H9 (cell line): ENCODE data around the gene NOL11. TPM values are rescaled to one million over a fixed set of nuclear protein-coding genes. Genes with fewer than 3 reads are reported as not detected.

Experiments
- DNase-seq: peaks from one replicate; pipeline ENCODE4 v3.0.0-alpha.2; 2017
- H2AFZ ChIP-seq: one replicate; pipeline ENCODE4 v1.6.1; 2013; ENCODE audit warnings: mild to moderate bottlenecking, low read length, control low read depth, moderate library complexity
- H2AK5ac ChIP-seq: 2 replicates; pipeline ENCODE4 v1.6.1; 2013; ENCODE audit warnings: low read length, control low read depth, mixed read lengths; ENCODE audit not compliant: insufficient read length
- H2BK120ac ChIP-seq: one replicate; pipeline ENCODE4 v1.6.1; 2013; ENCODE audit warnings: low read depth, mild to moderate bottlenecking, low read length, control low read depth, inconsistent platforms; ENCODE audit not compliant: poor library complexity, severe bottlenecking
- H2BK12ac ChIP-seq: 2 replicates; pipeline ENCODE4 v1.6.1; 2013; ENCODE audit warnings: low read length, control low read depth, mixed read lengths, low read depth; ENCODE audit not compliant: insufficient read length
- H2BK15ac ChIP-seq: 2 replicates; pipeline ENCODE4 v1.6.1; 2013; ENCODE audit warnings: low read depth, low read length, control low read depth
- H2BK20ac ChIP-seq: one replicate; pipeline ENCODE4 v1.6.1; 2013; ENCODE audit warnings: low read depth, mild to moderate bottlenecking, low read length, control low read depth, inconsistent platforms; ENCODE audit not compliant: poor library complexity, severe bottlenecking
- H2BK5ac ChIP-seq: 2 replicates; pipeline ENCODE4 v1.6.1; 2013; ENCODE audit warnings: low read length, control low read depth, mixed read lengths; ENCODE audit not compliant: insufficient read length
- H3K14ac ChIP-seq: 2 replicates; pipeline ENCODE4 v1.6.1; 2013; ENCODE audit warnings: low read length, control low read depth; ENCODE audit not compliant: insufficient read depth
- H3K18ac ChIP-seq: 2 replicates; pipeline ENCODE4 v1.6.1; 2013; ENCODE audit warnings: low read depth, mild to moderate bottlenecking, mixed read lengths, low read length, control low read depth; ENCODE audit not compliant: insufficient read length
- H3K23ac ChIP-seq: 2 replicates; pipeline ENCODE4 v1.6.1; 2013; ENCODE audit warnings: low read length, control low read depth, mixed read lengths, low read depth; ENCODE audit not compliant: insufficient read length
- H3K23me2 ChIP-seq: 2 replicates; pipeline ENCODE4 v1.6.1; 2013; ENCODE audit warnings: low read depth, mild to moderate bottlenecking, mixed read lengths, low read length, control low read depth; ENCODE audit not compliant: insufficient read length, poor library complexity, severe bottlenecking
- H3K27ac ChIP-seq: 2 replicates; pipeline ENCODE4 v1.5.1; 2013; ENCODE audit warnings: low read length, control low read depth, mixed read lengths, low read depth; ENCODE audit not compliant: insufficient read length
- H3K27me3 ChIP-seq: 2 replicates; pipeline ENCODE4 v1.6.1; 2013; ENCODE audit warnings: low read length, control low read depth, inconsistent platforms; ENCODE audit not compliant: insufficient read depth
- H3K4ac ChIP-seq: 2 replicates; pipeline ENCODE4 v1.6.1; 2013; ENCODE audit warnings: low read depth, mild to moderate bottlenecking, control low read depth, inconsistent platforms, low read length, moderate library complexity
- H3K4me1 ChIP-seq: 2 replicates; pipeline ENCODE4 v1.6.1; 2013; ENCODE audit warnings: low read length, control low read depth, inconsistent platforms; ENCODE audit not compliant: insufficient read depth
- H3K4me2 ChIP-seq: 2 replicates; pipeline ENCODE4 v1.6.1; 2013; ENCODE audit warnings: low read length, control low read depth, mixed read lengths; ENCODE audit not compliant: insufficient read length, insufficient read depth
- H3K56ac ChIP-seq: 2 replicates; pipeline ENCODE4 v1.6.1; 2013; ENCODE audit warnings: low read depth, mild to moderate bottlenecking, mixed read lengths, low read length, control low read depth; ENCODE audit not compliant: insufficient read length
- H3K79me1 ChIP-seq: 2 replicates; pipeline ENCODE4 v1.6.1; 2013; ENCODE audit warnings: low read depth, mild to moderate bottlenecking, moderate library complexity, low read length, control low read depth, inconsistent platforms; ENCODE audit not compliant: insufficient read depth, poor library complexity, severe bottlenecking
- H3K79me2 ChIP-seq: 2 replicates; pipeline ENCODE4 v1.6.1; 2013; ENCODE audit warnings: low read length, control low read depth, inconsistent platforms; ENCODE audit not compliant: insufficient read depth
- H3K9ac ChIP-seq: 2 replicates; pipeline ENCODE4 v1.6.1; 2013; ENCODE audit warnings: low read length, control low read depth, mixed read lengths; ENCODE audit not compliant: insufficient read length; ENCODE audit errors: extremely low read depth
- H3K9me3 ChIP-seq: one replicate; pipeline ENCODE4 v1.6.1; 2013; ENCODE audit warnings: low read depth, low read length, inconsistent platforms; ENCODE audit not compliant: control insufficient read depth
- H3T11ph ChIP-seq: one replicate; pipeline ENCODE4 v1.6.1; 2013; ENCODE audit warnings: mild to moderate bottlenecking, low read length, control low read depth, inconsistent platforms
- H4K20me1 ChIP-seq: one replicate; pipeline ENCODE4 v1.6.1; 2013; ENCODE audit not compliant: control insufficient read depth, insufficient read length, insufficient read depth
- H4K5ac ChIP-seq: 2 replicates; pipeline ENCODE4 v1.6.1; 2013; ENCODE audit warnings: low read depth, mild to moderate bottlenecking, mixed read lengths, low read length, control low read depth; ENCODE audit not compliant: insufficient read length
- H4K8ac ChIP-seq: replicated peaks from 2 replicates; pipeline ENCODE4 v1.6.1; 2013; ENCODE audit warnings: low read length, control low read depth, mixed read lengths, low read depth; ENCODE audit not compliant: insufficient read length
- H4K91ac ChIP-seq: 2 replicates; pipeline ENCODE4 v1.6.1; 2013; ENCODE audit warnings: low read depth, mild to moderate bottlenecking, moderate library complexity, mixed read lengths, low read length, control low read depth; ENCODE audit not compliant: insufficient read length
- H3K27ac Mint-ChIP-seq, 3 experiments: 2 replicates in 2 of 3; 3 replicates in 1 of 3; pipeline ENCODE4 v1.8.0; 2020 to 2021; ENCODE audit warnings: mixed read lengths in 3 of 3, mild to moderate bottlenecking in 1 of 3, moderate library complexity in 1 of 3
- H3K27me3 Mint-ChIP-seq: 2 replicates; pipeline ENCODE4 v1.8.0; 2021; ENCODE audit warnings: low read depth, mild to moderate bottlenecking, moderate library complexity, mixed read lengths
- H3K36me3 Mint-ChIP-seq, 3 experiments: 2 replicates in 2 of 3; 3 replicates in 1 of 3; pipeline ENCODE4 v1.8.0; 2020 to 2021; ENCODE audit warnings: low read depth in 3 of 3, mixed read lengths in 3 of 3; ENCODE audit not compliant: insufficient read depth in 1 of 3
- H3K4me1 Mint-ChIP-seq, 2 experiments: 2 replicates each; pipeline ENCODE4 v1.8.0; 2020; ENCODE audit warnings: mixed read lengths in 2 of 2
- H3K4me3 Mint-ChIP-seq, 2 experiments: 2 replicates in 1 of 2; 3 replicates in 1 of 2; pipeline ENCODE4 v1.8.0; 2020 to 2021; ENCODE audit warnings: mild to moderate bottlenecking in 2 of 2, mixed read lengths in 2 of 2, moderate library complexity in 1 of 2
- H3K9me3 Mint-ChIP-seq, 2 experiments: 2 replicates in 1 of 2; 3 replicates in 1 of 2; pipeline ENCODE4 v1.8.0; 2020; ENCODE audit warnings: mild to moderate bottlenecking in 2 of 2, mixed read lengths in 2 of 2, moderate library complexity in 1 of 2
- CTCF ChIP-seq: fragments of 200-600 bp; sonication (generic); conservative IDR thresholded peaks from 3 replicates; pipeline ENCODE4 v1.8.0; 2021; ENCODE audit warnings: antibody characterized with exemption, mild to moderate bottlenecking
- WGBS: extraction: QIAGEN DNeasy Blood & Tissue Kit; methylation state at CpG from one replicate; pipeline ENCODE4 v1.1.7; 2013; ENCODE audit warnings: missing lambda C conversion rate, low lambda C conversion rate, mixed read lengths; ENCODE audit not compliant: insufficient read length; ENCODE audit errors: extremely low coverage; 5-methylcytosine and 5-hydroxymethylcytosine counted together
- total RNA-seq: library from RNA; stranded (reverse); gene quantifications from 2 replicates; pipeline ENCODE4 v1.2.1, GENCODE V29; 2021

NOL11 gene
- total RNA-seq, 1 experiment from 2014 or later = 114 TPM

DNA sequence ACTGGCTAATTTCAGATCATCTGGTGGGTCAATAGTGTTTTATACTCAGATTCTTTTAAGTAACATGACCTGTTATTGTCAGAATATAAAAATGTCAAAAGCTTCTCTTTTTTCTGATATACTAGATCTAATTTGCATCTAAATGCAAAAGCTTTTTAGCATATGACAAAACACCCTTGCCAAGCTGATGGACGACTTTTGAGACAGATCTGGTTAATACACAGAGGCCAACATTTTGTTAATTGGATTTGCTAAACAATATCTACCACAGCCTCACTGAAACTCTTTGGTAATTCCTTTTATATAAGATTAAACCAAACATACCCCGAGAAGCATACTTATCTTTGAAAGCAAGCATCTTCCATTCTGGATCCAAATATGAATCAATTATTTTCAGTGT is 10.3 kb upstream of the NOL11 start:
- H3K9me3 Mint-ChIP-seq = no peaks in the 10 kb centered on the region
- H3K23me2 ChIP-seq = no peaks in the 10 kb centered on the region
- TF ChIP-seq CTCF = no peak
- no peaks in the 10 kb centered on the region for H3K79me2 ChIP-seq
- H3K9me3 ChIP-seq = no peaks in the 10 kb centered on the region
- peak overlapping the region in 1 of 3 experiments; percentile 59; a peak in 2 of 7 replicates for H3K27ac Mint-ChIP-seq
- H3K14ac ChIP-seq = no peak overlapping the region
- H2AK5ac ChIP-seq = no peak overlapping the region
- H4K8ac ChIP-seq = no peak overlapping the region
- H3K18ac ChIP-seq = no peak overlapping the region
- H2BK5ac ChIP-seq = no peak overlapping the region
- peaks cover 9 to 15% of the 10 kb centered on the region in 2 experiments for H3K4me1 Mint-ChIP-seq
- WGBS = no CpG with 5 or more reads among the region's 2 CpGs
- H2BK120ac ChIP-seq = no peak overlapping the region
- H3K4me3 Mint-ChIP-seq = no peak overlapping the region
- H3K23ac ChIP-seq = no peak overlapping the region
- H3K27me3 ChIP-seq = no peaks in the 10 kb centered on the region
- H3K4ac ChIP-seq = no peak overlapping the region
- H3K4me2 ChIP-seq = no peak overlapping the region
- H3K27me3 Mint-ChIP-seq = no peaks in the 10 kb centered on the region
- no peak overlapping the region for H2BK15ac ChIP-seq
- no peak overlapping the region for H4K91ac ChIP-seq
- no peak overlapping the region for H2AFZ ChIP-seq
- no peak overlapping the region for H2BK12ac ChIP-seq
- H3K36me3 Mint-ChIP-seq = no peaks in the 10 kb centered on the region
- no peak overlapping the region for H4K5ac ChIP-seq
- H3K4me1 ChIP-seq = no peaks in the 10 kb centered on the region
- no peak overlapping the region for H3K9ac ChIP-seq
- H4K20me1 ChIP-seq = no peaks in the 10 kb centered on the region
- no peak overlapping the region for H3K27ac ChIP-seq
- no peak for DNase-seq
- H3T11ph ChIP-seq = no peak overlapping the region
- no peak overlapping the region for H3K56ac ChIP-seq
- no peaks in the 10 kb centered on the region for H3K79me1 ChIP-seq
- no peak overlapping the region for H2BK20ac ChIP-seq
